Activated naive CD4-positive, alpha-beta T cell treated with anti-CD3 and anti-CD28 coated beads for 36 hours (primary cell): ENCODE data around the gene ZFP90. TPM values are rescaled to one million over a fixed set of nuclear protein-coding genes. Genes with fewer than 3 reads are reported as not detected.

Experiments
- CTCF ChIA-PET: fragments of 350-600 bp; sonication (Branson Sonifier 250); formaldehyde crosslinking; loops from one replicate; lab custom pipeline; 2021; ENCODE audit warnings: antibody characterized with exemption; lab: Charles Lee
- DNase-seq: peaks from one replicate; pipeline ENCODE4 v3.0.0-alpha.2; 2020
- H3K27ac Mint-ChIP-seq: one replicate; pipeline ENCODE4 v1.8.0; 2021; ENCODE audit warnings: mild to moderate bottlenecking, mixed read lengths
- H3K27me3 Mint-ChIP-seq: one replicate; pipeline ENCODE4 v1.8.0; 2021; ENCODE audit warnings: low read depth, mixed read lengths
- H3K36me3 Mint-ChIP-seq: one replicate; pipeline ENCODE4 v1.8.0; 2021; ENCODE audit warnings: low read depth, mixed read lengths
- H3K4me1 Mint-ChIP-seq: one replicate; pipeline ENCODE4 v1.8.0; 2021; ENCODE audit warnings: low read depth, mixed read lengths
- H3K4me3 Mint-ChIP-seq: one replicate; pipeline ENCODE4 v1.8.0; 2021; ENCODE audit warnings: mild to moderate bottlenecking, moderate library complexity, mixed read lengths
- H3K9me3 Mint-ChIP-seq: one replicate; pipeline ENCODE4 v1.8.0; 2021; ENCODE audit warnings: mixed read lengths
- intact Hi-C: fragments of 100-400 bp; cut with micrococcal nuclease; formaldehyde crosslinking; loops from one replicate; pipeline ENCODE4 v1.15.1; 2023
- total RNA-seq, 2 experiments: library from RNA; stranded (reverse); gene quantifications; one replicate each; pipeline ENCODE4 v1.2.3, GENCODE V29; 2021

ZFP90 gene
- total RNA-seq, 2 experiments from 2014 or later, result 27.5 to 30.2 TPM

- H3K27ac Mint-ChIP-seq, result no peak overlapping the region
- intact Hi-C loops, result no loop called here
- CTCF ChIA-PET, result interaction anchor here (0.7 to 1.7 kb wide), 4 partner anchors 11 to 1380 kb away, joined by 3 to 10 read pairs (median 4); no protein-coding TSS in a partner anchor
- peaks cover 13% of the 10 kb centered on the region for H3K4me1 Mint-ChIP-seq
- H3K4me3 Mint-ChIP-seq, result no peak overlapping the region
- H3K27me3 Mint-ChIP-seq, result no peaks in the 10 kb centered on the region
- H3K9me3 Mint-ChIP-seq, result peaks cover 2% of the 10 kb centered on the region
- no peaks in the 10 kb centered on the region for H3K36me3 Mint-ChIP-seq
- DNase-seq, result no peak
Measured at GRCh38 chr16:68524069-68524820, 14.8 kb upstream of the ZFP90 start.

- Mint-ChIP-seq H3K9me3 (peaks cover 2% of the 10 kb centered on the region), H3K27me3 (no peaks in the 10 kb centered on the region), H3K4me3 (no peak overlapping the region), H3K36me3 (no peaks in the 10 kb centered on the region), H3K4me1 (peaks cover 17% of the 10 kb centered on the region), H3K27ac (no peak overlapping the region)
- intact Hi-C loops, result loop anchor here (5.0 kb wide), 1 partner anchor 581 kb away; the partner anchor contains the start of gene HAS3
- no peak for DNase-seq
- CTCF ChIA-PET, result interaction anchor here (1.7 to 4.4 kb wide), 3 partner anchors 9 to 65 kb away, joined by 4 to 56 read pairs (median 10); no protein-coding TSS in a partner anchor
Measured at GRCh38 chr16:68526143-68526781, 12.8 kb upstream of the ZFP90 start.

GRCh38 chr16:68526782-68527145 lies 12.3 kb upstream of the ZFP90 start:
- Mint-ChIP-seq H3K9me3 (peaks cover 2% of the 10 kb centered on the region), H3K4me1 (peaks cover 18% of the 10 kb centered on the region), H3K4me3 (no peak overlapping the region), H3K27me3 (no peaks in the 10 kb centered on the region), H3K27ac (no peak overlapping the region), H3K36me3 (no peaks in the 10 kb centered on the region)
- intact Hi-C loops, result loop anchor here (5.0 kb wide), 1 partner anchor 581 kb away; the partner anchor contains the start of gene HAS3
- CTCF ChIA-PET, result interaction anchor here (0.6 to 4.4 kb wide), 13 partner anchors 7 to 597 kb away, joined by 3 to 56 read pairs (median 5); no protein-coding TSS in a partner anchor
- no peak for DNase-seq

GRCh38 chr16:68528233-68528632 lies 10.9 kb upstream of the ZFP90 start:
- Mint-ChIP-seq H3K9me3 (peaks cover 4% of the 10 kb centered on the region), H3K27me3 (no peaks in the 10 kb centered on the region), H3K36me3 (peaks cover 4% of the 10 kb centered on the region), H3K4me3 (no peak overlapping the region), H3K27ac (no peak overlapping the region), H3K4me1 (peaks cover 18% of the 10 kb centered on the region)
- DNase-seq, result no peak
- CTCF ChIA-PET, result interaction anchor here (0.5 to 4.4 kb wide), 33 partner anchors 8 to 585 kb away, joined by 3 to 56 read pairs (median 4); partner anchors contain the start of gene HAS3
- intact Hi-C loops, result loop anchor here (1.0 to 5.0 kb wide), 8 partner anchors 63 to 759 kb away; partner anchors contain the start of genes HAS3 and TANGO6

- peaks cover 10% of the 10 kb centered on the region for H3K36me3 Mint-ChIP-seq
- peak overlapping the region; percentile 53 for H3K4me3 Mint-ChIP-seq
- H3K4me1 Mint-ChIP-seq, result peaks cover 18% of the 10 kb centered on the region
- CTCF ChIA-PET, result interaction anchor here (0.6 to 4.4 kb wide), 35 partner anchors 9 to 584 kb away, joined by 3 to 56 read pairs (median 4); partner anchors contain the start of gene HAS3
- H3K27me3 Mint-ChIP-seq, result no peaks in the 10 kb centered on the region
- peak; percentile 95 for DNase-seq
- peaks cover 8% of the 10 kb centered on the region for H3K9me3 Mint-ChIP-seq
- intact Hi-C loops, result loop anchor here (1.0 to 5.0 kb wide), 8 partner anchors 62 to 758 kb away; partner anchors contain the start of genes HAS3 and TANGO6
- H3K27ac Mint-ChIP-seq, result no peak overlapping the region
Measured at GRCh38 chr16:68528686-68529379, 10.3 kb upstream of the ZFP90 start.

GRCh38 chr16:68529608-68529930 lies 9.5 kb upstream of the ZFP90 start:
- DNase-seq, result no peak
- Mint-ChIP-seq H3K9me3 (peaks cover 10% of the 10 kb centered on the region), H3K4me3 (peak overlapping the region; percentile 87), H3K27me3 (no peaks in the 10 kb centered on the region), H3K36me3 (peaks cover 12% of the 10 kb centered on the region), H3K4me1 (peaks cover 18% of the 10 kb centered on the region), H3K27ac (peak overlapping the region; percentile 24)
- CTCF ChIA-PET, result interaction anchor here (0.6 to 4.4 kb wide), 15 partner anchors 10 to 583 kb away, joined by 3 to 56 read pairs (median 4); no protein-coding TSS in a partner anchor
- intact Hi-C loops, result loop anchor here (2.0 to 5.0 kb wide), 5 partner anchors 61 to 757 kb away; partner anchors contain the start of gene HAS3

GRCh38 chr16:68529931-68530701 lies 9.0 kb upstream of the ZFP90 start:
- Mint-ChIP-seq H3K4me3 (peak overlapping the region; percentile 87), H3K9me3 (peaks cover 10% of the 10 kb centered on the region), H3K27me3 (no peaks in the 10 kb centered on the region), H3K36me3 (peaks cover 15% of the 10 kb centered on the region), H3K4me1 (peaks cover 18% of the 10 kb centered on the region), H3K27ac (peak overlapping the region; percentile 24)
- CTCF ChIA-PET, result interaction anchor here (0.6 to 4.4 kb wide), 8 partner anchors 10 to 339 kb away, joined by 3 to 56 read pairs (median 8); no protein-coding TSS in a partner anchor
- intact Hi-C loops, result loop anchor here (1.0 to 5.0 kb wide), 6 partner anchors 8 to 757 kb away; partner anchors contain the start of gene HAS3
- peak; percentile 92 for DNase-seq

GRCh38 chr16:68533937-68534336 lies 5.2 kb upstream of the ZFP90 start:
- H3K9me3 Mint-ChIP-seq, result peaks cover 8% of the 10 kb centered on the region
- peaks cover 19% of the 10 kb centered on the region for H3K36me3 Mint-ChIP-seq
- H3K27me3 Mint-ChIP-seq, result no peaks in the 10 kb centered on the region
- no peak overlapping the region for H3K27ac Mint-ChIP-seq
- intact Hi-C loops, result no loop called here
- no peak overlapping the region for H3K4me3 Mint-ChIP-seq
- CTCF ChIA-PET, result interaction anchor here (0.7 to 2.4 kb wide), 2 partner anchors 13 to 483 kb away, joined by 3 to 9 read pairs; no protein-coding TSS in a partner anchor
- peaks cover 23% of the 10 kb centered on the region for H3K4me1 Mint-ChIP-seq
- no peak for DNase-seq

- intact Hi-C loops, result no loop called here
- peaks cover 28% of the 10 kb centered on the region for H3K36me3 Mint-ChIP-seq
- H3K27me3 Mint-ChIP-seq, result no peaks in the 10 kb centered on the region
- H3K4me3 Mint-ChIP-seq, result no peak overlapping the region
- H3K27ac Mint-ChIP-seq, result no peak overlapping the region
- DNase-seq, result no peak
- peaks cover 8% of the 10 kb centered on the region for H3K9me3 Mint-ChIP-seq
- CTCF ChIA-PET, result interaction anchor here (0.7 to 2.4 kb wide), 4 partner anchors 10 to 55 kb away, joined by 3 to 9 read pairs (median 4); no protein-coding TSS in a partner anchor
- peaks cover 19% of the 10 kb centered on the region for H3K4me1 Mint-ChIP-seq
Measured at GRCh38 chr16:68535331-68535730, 3.8 kb upstream of the ZFP90 start.

- intact Hi-C loops, result loop anchor here (5.0 kb wide), 1 partner anchor 38 kb away; no protein-coding TSS in a partner anchor
- CTCF ChIA-PET, result interaction anchor here (0.7 to 2.2 kb wide), 5 partner anchors 11 to 163 kb away, joined by 3 to 14 read pairs (median 5); no protein-coding TSS in a partner anchor
- DNase-seq, result peak; percentile 39
- peak overlapping the region; percentile 91 for H3K27ac Mint-ChIP-seq
- H3K27me3 Mint-ChIP-seq, result no peaks in the 10 kb centered on the region
- H3K9me3 Mint-ChIP-seq, result peaks cover 7% of the 10 kb centered on the region
- H3K36me3 Mint-ChIP-seq, result peaks cover 47% of the 10 kb centered on the region
- H3K4me3 Mint-ChIP-seq, result peak overlapping the region; percentile 91
- H3K4me1 Mint-ChIP-seq, result peaks cover 19% of the 10 kb centered on the region
Measured at GRCh38 chr16:68539711-68540239, 684 bp downstream of the ZFP90 start.
